Measurements from ENCODE around the gene FAM13A. TPM values are rescaled to one million over a fixed set of nuclear protein-coding genes. Genes with fewer than 3 reads are reported as not detected.
A peak's percentile ranks its signal among the peaks of the same experiment; 100 is the strongest.

Gene FAM13A
- total and polyA plus RNA-seq, 2 of the 4 experiments (the other 2 are of a cell fraction), result 13.1 to 22.0 TPM

- Histone ChIP-seq H3K27me3 (ENCODE audit: control insufficient read depth, insufficient read depth, low read length) (no peaks in the 10 kb centered on the region), H4K8ac (ENCODE audit: low read depth in 2 of 2, low read length in 2 of 2) (no peak overlapping the region), H3K4me1 (ENCODE audit: control insufficient read depth, insufficient read depth, low read length) (peaks cover 2% of the 10 kb centered on the region; the same call in 1 of the 2 replicates), H3K9me3 (ENCODE audit: control insufficient read depth, insufficient read depth, low read length) (peaks cover 3% of the 10 kb centered on the region; the same call in 1 of the 2 replicates), H4K91ac (ENCODE audit: insufficient read depth, low read depth, low read length) (no peak overlapping the region), H3K4me3 (ENCODE audit: insufficient read depth, low read depth, low read length) (peak overlapping the region; percentile 51), H2AK5ac (ENCODE audit: low read depth, low read length) (no peak overlapping the region), H2AFZ (replicated peaks; ENCODE audit: low read length, poor library complexity) (no peak overlapping the region), H2AK9ac (replicated peaks; ENCODE audit: low read depth, low read length, poor library complexity) (no peak overlapping the region), H3K27ac (ENCODE audit: insufficient read depth, low read length) (0 out of 2 replicates have a peak overlapping the region, but pooled peaks have one; percentile 32), H2BK120ac (ENCODE audit: low read depth, low read length) (peak overlapping the region; percentile 16; the same call in 1 of the 2 replicates), H3K9ac (ENCODE audit: low read depth, low read length) (peak overlapping the region; percentile 75; the same call in 1 of the 2 replicates), H3K9me1 (ENCODE audit: insufficient read depth, low read length) (no peaks in the 10 kb centered on the region), H2BK5ac (ENCODE audit: low read depth, low read length, poor library complexity, severe bottlenecking) (no peak overlapping the region), H3K4ac (ENCODE audit: low read depth, low read length) (no peak overlapping the region), H3K79me1 (ENCODE audit: low read depth in 1 of 2, low read length in 2 of 2) (peaks cover 20 to 21% of the 10 kb centered on the region in 2 experiments), H3K56ac (ENCODE audit: extremely low read depth, insufficient read depth, low read length) (no peak overlapping the region), H4K20me1 (ENCODE audit: insufficient read depth, low read length) (no peaks in the 10 kb centered on the region), H3K36me3 (ENCODE audit: control insufficient read depth, insufficient read depth, low read length) (no peaks in the 10 kb centered on the region), H3K14ac (replicated peaks; ENCODE audit: low read depth, low read length) (no peak overlapping the region), H2BK15ac (ENCODE audit: low read depth, low read length) (peak overlapping the region; percentile 48; the same call in 1 of the 3 replicates), H2BK20ac (ENCODE audit: low read depth, low read length) (no peak overlapping the region), H4K5ac (ENCODE audit: low read depth, low read length) (no peak overlapping the region; the same call in 1 of the 2 replicates), H3K23ac (ENCODE audit: low read depth, low read length) (no peak overlapping the region), H3K4me2 (ENCODE audit: low read depth, low read length) (peak overlapping the region; percentile 96), H3K18ac (ENCODE audit: low read depth, low read length) (peak overlapping the region; percentile 47; the same call in 1 of the 2 replicates)
- no TSS peak for BruUV-seq (replicated peaks)
- dilution Hi-C loops (cut with HindIII; ENCODE audit: low sequenced_read_pairs, unreplicated experiment), result no loop called here
- ChIA-PET POLR2A (ENCODE audit: unreplicated experiment) (interaction anchor here (0.6 kb wide), 1 partner anchor 857 kb away, joined by 4 read pairs; no protein-coding TSS in a partner anchor), CTCF (interaction anchor here (0.6 to 1.8 kb wide), 4 partner anchors 9 to 33 kb away, joined by 3 to 6 read pairs (median 4); no protein-coding TSS in a partner anchor)
- ATAC-seq (ENCODE audit: low read depth), result peak; percentile 40; the same call in 1 of the 2 replicates
- no CpG with 5 or more reads among the region's 1 CpG for WGBS, 2 experiments (ENCODE audit: extremely low coverage in 2 of 2, insufficient read length in 1 of 2)
- in situ Hi-C loops (cut with MboI; ENCODE audit: low sequenced_read_pairs), result no loop called here
- no peak for TF ChIP-seq CHD1 (IDR thresholded peaks at IDR 0.05; ENCODE audit: low read depth, low read length)
- TF ChIP-seq ELK1 (IDR thresholded peaks at IDR 0.05; ENCODE audit: borderline replicate concordance, low read depth, low read length), result no peak
- no peak for TF ChIP-seq MAFK (IDR thresholded peaks at IDR 0.05; ENCODE audit: low read depth, low read length)
- TF ChIP-seq POLR2A (IDR thresholded peaks at IDR 0.05; ENCODE audit: low read depth, low read length), result no peak
- TF ChIP-seq FOS (IDR thresholded peaks at IDR 0.05; ENCODE audit: low read depth, low read length), result no peak
- no peak for TF ChIP-seq CTCF (conservative IDR thresholded peaks at IDR 0.05; ENCODE audit: low read depth, low read length)
- no peak for TF ChIP-seq NFE2L2 (IDR thresholded peaks at IDR 0.05; ENCODE audit: low read depth, low read length)
- TF ChIP-seq CEBPB (IDR thresholded peaks at IDR 0.05; ENCODE audit: low read depth, low read length), result no peak
- TF ChIP-seq MXI1 (IDR thresholded peaks at IDR 0.05; ENCODE audit: borderline replicate concordance, low read depth, low read length), result no peak
- TF ChIP-seq SMC3 (IDR thresholded peaks at IDR 0.05; ENCODE audit: low read depth, low read length), result no peak
- no peak for TF ChIP-seq RCOR1 (IDR thresholded peaks at IDR 0.05; ENCODE audit: insufficient replicate concordance, low read length)
- TF ChIP-seq RAD21 (IDR thresholded peaks at IDR 0.05; ENCODE audit: low read length), result no peak
- no peak for DNase-seq
- intact Hi-C loops (cut with micrococcal nuclease), result loop anchor here (2.0 kb wide), 1 partner anchor 55 kb away; the partner anchor contains the start of gene TIGD2
These were observed 1.6 kb downstream of the FAM13A start for GRCh38 chr4:89055157-89056080.

Measured in IMR-90 (cell line).